HepG2 (cell line): ENCODE data around the gene WIPF2. TPM values are rescaled to one million over a fixed set of nuclear protein-coding genes. Genes with fewer than 3 reads are reported as not detected.

Source experiments
- ARNTL ChIP-seq: sonication (generic); formaldehyde crosslinking; IDR thresholded peaks from 2 replicates; pipeline ENCODE4 v1.4.0; 2020; ENCODE audit warnings: mild to moderate bottlenecking, missing genetic modification reagents
- E2F5 ChIP-seq: sonication (generic); formaldehyde crosslinking; conservative IDR thresholded peaks from 2 replicates; pipeline ENCODE4 v1.4.0; 2020; ENCODE audit warnings: missing genetic modification reagents
- ELF1 ChIP-seq: sonication (generic); formaldehyde crosslinking; IDR thresholded peaks from 2 replicates; pipeline ENCODE4 v1.4.0; 2020; ENCODE audit warnings: missing genetic modification reagents
- GATA4 ChIP-seq: sonication (generic); IDR thresholded peaks from 2 replicates; pipeline ENCODE4 v1.6.1; 2016; ENCODE audit warnings: antibody characterized with exemption, low read depth, borderline replicate concordance
- GMEB1 ChIP-seq: sonication (generic); formaldehyde crosslinking; IDR thresholded peaks from 2 replicates; pipeline ENCODE4 v1.5.1; 2020; ENCODE audit warnings: missing genetic modification reagents, mild to moderate bottlenecking, borderline replicate concordance
- GZF1 ChIP-seq: sonication (generic); formaldehyde crosslinking; IDR thresholded peaks from 2 replicates; pipeline ENCODE4 v1.5.1; 2020; ENCODE audit warnings: mild to moderate bottlenecking, missing genetic modification reagents
- KAT7 ChIP-seq: IDR thresholded peaks from 2 replicates; pipeline ENCODE4 v1.6.1; 2018; ENCODE audit warnings: borderline replicate concordance, missing compliant biosample characterization
- MXI1 ChIP-seq: IDR thresholded peaks from 3 replicates; pipeline ENCODE4 v1.6.1; 2012; ENCODE audit warnings: low read depth, low read length, inconsistent platforms, borderline replicate concordance
- MYC ChIP-seq: sonication (generic); formaldehyde crosslinking; IDR thresholded peaks from 2 replicates; pipeline ENCODE4 v1.9.0; 2021; ENCODE audit warnings: missing genetic modification reagents, borderline replicate concordance
- MZF1 ChIP-seq: sonication (generic); formaldehyde crosslinking; IDR thresholded peaks from 2 replicates; pipeline ENCODE4 v1.8.1; 2023; ENCODE audit warnings: mild to moderate bottlenecking, missing genetic modification reagents, borderline replicate concordance
- NONO ChIP-seq, 2 experiments: fragments of 450-650 bp in 1 of 2; sonication (generic) in 1 of 2; formaldehyde crosslinking in 1 of 2; IDR thresholded peaks in 1 of 2; conservative IDR thresholded peaks in 1 of 2; 2 replicates each; pipeline versions ENCODE4 v1.6.1 to v1.8.0; 2017 to 2022; ENCODE audit warnings: mild to moderate bottlenecking in 1 of 2, missing genetic modification reagents in 1 of 2, moderate library complexity in 1 of 2
- RAD51 ChIP-seq: fragments of 450-650 bp; IDR thresholded peaks from 2 replicates; pipeline ENCODE4 v1.6.1; 2016; ENCODE audit warnings: borderline replicate concordance
- RCOR2 ChIP-seq: IDR thresholded peaks from 2 replicates; pipeline ENCODE4 v1.6.1; 2016; ENCODE audit warnings: missing biosample characterization, missing genetic modification reagents
- RNF219 ChIP-seq: sonication (generic); formaldehyde crosslinking; IDR thresholded peaks from 2 replicates; pipeline ENCODE4 v1.5.0; 2020; ENCODE audit warnings: mild to moderate bottlenecking, missing genetic modification reagents
- TBP ChIP-seq: sonication (generic); formaldehyde crosslinking; IDR thresholded peaks from 2 replicates; pipeline ENCODE4 v1.5.0; 2020; ENCODE audit warnings: missing genetic modification reagents
- TSC22D2 ChIP-seq: sonication (generic); formaldehyde crosslinking; IDR thresholded peaks from 2 replicates; pipeline ENCODE4 v1.5.1; 2020; ENCODE audit warnings: missing genetic modification reagents, mild to moderate bottlenecking, borderline replicate concordance
- ZBTB2 ChIP-seq: sonication (generic); formaldehyde crosslinking; IDR thresholded peaks from 2 replicates; pipeline ENCODE4 v1.8.0; 2022; ENCODE audit warnings: low read depth, missing genetic modification reagents
- ZNF441 ChIP-seq: sonication (generic); formaldehyde crosslinking; IDR thresholded peaks from 2 replicates; pipeline ENCODE4 v1.7.0; 2021; ENCODE audit warnings: missing genetic modification reagents, borderline replicate concordance
- ZNF556 ChIP-seq: sonication (generic); formaldehyde crosslinking; IDR thresholded peaks from 2 replicates; pipeline ENCODE4 v1.4.0; 2020; ENCODE audit warnings: mild to moderate bottlenecking, missing genetic modification reagents, borderline replicate concordance
- ZNF577 ChIP-seq: sonication (generic); formaldehyde crosslinking; IDR thresholded peaks from 2 replicates; pipeline ENCODE4 v1.4.0; 2020; ENCODE audit warnings: mild to moderate bottlenecking, low read depth, missing genetic modification reagents, borderline replicate concordance
- ZNF580 ChIP-seq: IDR thresholded peaks from 2 replicates; pipeline ENCODE4 v1.6.1; 2016; ENCODE audit warnings: low read depth, borderline replicate concordance
- ZNF672 ChIP-seq: sonication (generic); formaldehyde crosslinking; IDR thresholded peaks from 2 replicates; pipeline ENCODE4 v1.8.1; 2022; ENCODE audit warnings: missing genetic modification reagents
- polyA plus RNA-seq, 8 experiments: library from polyadenylated mRNA; depleted of rRNA in 3 of 8; stranded (reverse) in 7 of 8; unstranded in 1 of 8; fragments of >200 nt; fragmentation: Illumina TruSeq in 4 of 8; extraction: Trizol in 4 of 8; gene quantifications; 2 replicates each; pipeline versions ENCODE4 v1.2.1 to v1.2.3, GENCODE V29; 2011 to 2016; ENCODE audit warnings: low read depth in 4 of 8, missing spikeins in 1 of 8, mixed read lengths in 1 of 8; ENCODE audit not compliant: insufficient read depth in 1 of 8
- total RNA-seq, 5 experiments: library from RNA; depleted of rRNA; stranded (reverse); fragments of >200 nt; fragmentation: Illumina TruSeq; extraction: Trizol; gene quantifications; 2 replicates each; pipeline ENCODE4 v1.2.3, GENCODE V29; 2016; ENCODE audit warnings: low read depth in 1 of 5

WIPF2 gene
- total and polyA plus RNA-seq, 2 of the 13 experiments (the other 11 are each of a cell fraction or from before 2014, with no cell fraction given): 7.2 to 10.8 TPM

- peak; percentile 62; the same call in 1 of the 2 replicates for TF ChIP-seq MYC (CRISPR knock-in tag)
- TF ChIP-seq RCOR2: no peak; the same call in 1 of the 2 replicates
- TF ChIP-seq TBP: no peak
- TF ChIP-seq ARNTL (CRISPR knock-in tag): peak; percentile 72
- TF ChIP-seq ZNF577: no peak
- no peak for TF ChIP-seq MZF1 (CRISPR knock-in tag)
- no peak for TF ChIP-seq RNF219
- TF ChIP-seq MXI1: peak; percentile 85; the same call in 1 of the 3 replicates
- peak; percentile 88 for TF ChIP-seq ZBTB2
- peak; percentile 100 for TF ChIP-seq ELF1
- TF ChIP-seq TSC22D2 (CRISPR knock-in tag): peak; percentile 50; the same call in 1 of the 2 replicates
- TF ChIP-seq GMEB1 (CRISPR knock-in tag): peak; percentile 91
- TF ChIP-seq E2F5: 0 out of 2 replicates have a peak, but pooled peaks have one; percentile 17
- TF ChIP-seq ZNF672: no peak
- TF ChIP-seq GATA4: no peak; the same call in 1 of the 2 replicates
- TF ChIP-seq ZNF441 (CRISPR knock-in tag): peak; percentile 52; the same call in 1 of the 2 replicates
- no peak for TF ChIP-seq RAD51
- TF ChIP-seq GZF1: no peak
- TF ChIP-seq ZNF556 (CRISPR knock-in tag): peak; percentile 59; the same call in 1 of the 2 replicates
- TF ChIP-seq KAT7 (CRISPR knock-in tag): peak; percentile 92; the same call in 1 of the 2 replicates
- TF ChIP-seq NONO (IDR thresholded peaks at IDR 0.05): no peak
- peak; percentile 78 for TF ChIP-seq NONO (CRISPR knock-in tag; conservative IDR thresholded peaks at IDR 0.05)
- TF ChIP-seq ZNF580: peak; percentile 60
These were observed at the start of gene WIPF2 (continued) for GRCh38 chr17:40218740-40219593.
